Neural cell (in vitro differentiated cells): ENCODE data around the gene MCM9. TPM values are rescaled to one million over a fixed set of nuclear protein-coding genes. Genes with fewer than 3 reads are reported as not detected.

Source experiments
- H2AFZ ChIP-seq: fragments of 200-600, 300-800 bp; sonication (generic), shearing (Covaris generic); 2 replicates; pipeline ENCODE4 v1.6.0; 2014; ENCODE audit warnings: low read depth, mild to moderate bottlenecking, antibody characterized with exemption, low read length, moderate library complexity
- H3F3A ChIP-seq: fragments of 200-600 bp; shearing (Covaris generic); 2 replicates; pipeline ENCODE4 v1.6.1; 2016; ENCODE audit warnings: mild to moderate bottlenecking, moderate library complexity, mixed read lengths, antibody characterized with exemption, low read length; ENCODE audit not compliant: insufficient read depth, poor library complexity, severe bottlenecking
- H3K27ac ChIP-seq: fragments of 200-600, 300-800 bp; sonication (generic), shearing (Covaris generic); 2 replicates; pipeline ENCODE4 v1.5.1; 2014; ENCODE audit warnings: mild to moderate bottlenecking, low read length, moderate library complexity
- H3K27me3 ChIP-seq: fragments of 300-800, 200-600 bp; sonication (generic), shearing (Covaris generic); 2 replicates; pipeline ENCODE4 v1.6.0; 2014; ENCODE audit warnings: mild to moderate bottlenecking, low read depth, low read length, moderate library complexity; ENCODE audit not compliant: insufficient read depth
- H3K36me3 ChIP-seq: fragments of 300-800, 200-600 bp; sonication (generic), shearing (Covaris generic); 2 replicates; pipeline ENCODE4 v1.5.1; 2014; ENCODE audit warnings: mild to moderate bottlenecking, antibody characterized with exemption, low read length, moderate library complexity; ENCODE audit not compliant: insufficient read depth
- H3K4me2 ChIP-seq: fragments of 300-800, 200-600 bp; sonication (generic), shearing (Covaris generic); 2 replicates; pipeline ENCODE4 v1.6.0; 2014; ENCODE audit warnings: mild to moderate bottlenecking, low read length
- H3K4me3 ChIP-seq: fragments of 300-800, 200-600 bp; sonication (generic), shearing (Covaris generic); 2 replicates; pipeline ENCODE4 v1.5.1; 2014; ENCODE audit warnings: mild to moderate bottlenecking, low read length, moderate library complexity
- H3K79me2 ChIP-seq: fragments of 200-600 bp; shearing (Covaris generic); replicated peaks from 2 replicates; pipeline ENCODE4 v1.6.0; 2014; ENCODE audit warnings: mild to moderate bottlenecking, low read length, moderate library complexity; ENCODE audit not compliant: insufficient read depth
- H3K9ac ChIP-seq: fragments of 300-800, 200-600 bp; sonication (generic), shearing (Covaris generic); 2 replicates; pipeline ENCODE4 v1.6.1; 2016; ENCODE audit warnings: mild to moderate bottlenecking, low read length, mixed read lengths
- H3K9me2 ChIP-seq: fragments of 200-600 bp; shearing (Covaris generic); 2 replicates; pipeline ENCODE4 v1.6.1; 2016; ENCODE audit warnings: mild to moderate bottlenecking, low read length, mixed read lengths; ENCODE audit not compliant: insufficient read depth
- H3K9me3 ChIP-seq: fragments of 200-600, 300-800 bp; sonication (generic), shearing (Covaris generic); 2 replicates; pipeline ENCODE4 v1.6.1; 2016; ENCODE audit warnings: mild to moderate bottlenecking, mixed run types, low read length, moderate library complexity, mixed read lengths
- H4K20me1 ChIP-seq: fragments of 200-600 bp; shearing (Covaris generic); 2 replicates; pipeline ENCODE4 v1.6.1; 2016; ENCODE audit warnings: mild to moderate bottlenecking, mixed run types; ENCODE audit not compliant: insufficient read depth
- EP300 ChIP-seq: fragments of 450-650 bp; conservative IDR thresholded peaks from 2 replicates; pipeline ENCODE4 v1.6.1; 2014; ENCODE audit warnings: antibody characterized with exemption, mild to moderate bottlenecking, moderate library complexity; ENCODE audit not compliant: poor library complexity, severe bottlenecking
- EZH2 ChIP-seq: fragments of 200-600, 300-800 bp; shearing (Covaris generic), sonication (generic); IDR thresholded peaks from 2 replicates; pipeline ENCODE4 v1.6.1; 2014; ENCODE audit warnings: antibody characterized with exemption, low read length, borderline replicate concordance, mild to moderate bottlenecking; ENCODE audit not compliant: insufficient read depth, poor library complexity, severe bottlenecking
- MXI1 ChIP-seq: fragments of 450-650 bp; conservative IDR thresholded peaks from 2 replicates; pipeline ENCODE4 v1.6.1; 2014; ENCODE audit warnings: antibody characterized with exemption, mild to moderate bottlenecking; ENCODE audit not compliant: poor library complexity, severe bottlenecking
- POLR2AphosphoS5 ChIP-seq: IDR thresholded peaks from 2 replicates; pipeline ENCODE4 v1.6.1; 2012
- RAD21 ChIP-seq: fragments of 450-650 bp; conservative IDR thresholded peaks from 2 replicates; pipeline ENCODE4 v1.6.1; 2014; ENCODE audit warnings: antibody characterized with exemption, mild to moderate bottlenecking, moderate library complexity
- SMC3 ChIP-seq: fragments of 450-650 bp; conservative IDR thresholded peaks from 2 replicates; pipeline ENCODE4 v1.6.1; 2014; ENCODE audit warnings: antibody characterized with exemption, mild to moderate bottlenecking, moderate library complexity; ENCODE audit not compliant: poor library complexity
- TAF1 ChIP-seq: IDR thresholded peaks from 2 replicates; pipeline ENCODE4 v1.6.1; 2012; ENCODE audit warnings: low read depth
- polyA plus RNA-seq: library from polyadenylated mRNA; depleted of rRNA; stranded (reverse); fragments of >200 nt; gene quantifications from 2 replicates; pipeline ENCODE4 v1.2.3, GENCODE V29; 2014
- TF ChIP-seq, protein P1 (sequence below): fragments of 450-650 bp; IDR thresholded peaks from 2 replicates; pipeline ENCODE4 v1.5.1; 2014; ENCODE audit warnings: antibody characterized with exemption, mild to moderate bottlenecking, moderate library complexity; ENCODE audit not compliant: poor library complexity, severe bottlenecking
- TF ChIP-seq, protein P2 (sequence below): IDR thresholded peaks from 2 replicates; pipeline ENCODE4 v1.6.1; 2012; ENCODE audit warnings: borderline replicate concordance

Gene MCM9
- polyA plus RNA-seq, 1 donor from 2014 or later = 7.8 TPM

- Histone ChIP-seq H3F3A (no peaks in the 10 kb centered on the region), H3K79me2 (no peaks in the 10 kb centered on the region), H3K9me3 (no peaks in the 10 kb centered on the region), H3K4me3 (no peak overlapping the region), H2AFZ (no peak overlapping the region), H4K20me1 (no peaks in the 10 kb centered on the region), H3K27ac (no peak overlapping the region), H3K9me2 (no peaks in the 10 kb centered on the region), H3K9ac (no peak overlapping the region), H3K4me2 (no peak overlapping the region), H3K27me3 (no peaks in the 10 kb centered on the region), H3K36me3 (peaks cover under 1% of the 10 kb centered on the region)
- TF ChIP-seq TAF1 (no peak), MXI1 (no peak), RAD21 (no peak), EP300 (no peak), EZH2 (no peak), POLR2AphosphoS5 (no peak), SMC3 (no peak)
- TF ChIP-seq, protein P1, sequence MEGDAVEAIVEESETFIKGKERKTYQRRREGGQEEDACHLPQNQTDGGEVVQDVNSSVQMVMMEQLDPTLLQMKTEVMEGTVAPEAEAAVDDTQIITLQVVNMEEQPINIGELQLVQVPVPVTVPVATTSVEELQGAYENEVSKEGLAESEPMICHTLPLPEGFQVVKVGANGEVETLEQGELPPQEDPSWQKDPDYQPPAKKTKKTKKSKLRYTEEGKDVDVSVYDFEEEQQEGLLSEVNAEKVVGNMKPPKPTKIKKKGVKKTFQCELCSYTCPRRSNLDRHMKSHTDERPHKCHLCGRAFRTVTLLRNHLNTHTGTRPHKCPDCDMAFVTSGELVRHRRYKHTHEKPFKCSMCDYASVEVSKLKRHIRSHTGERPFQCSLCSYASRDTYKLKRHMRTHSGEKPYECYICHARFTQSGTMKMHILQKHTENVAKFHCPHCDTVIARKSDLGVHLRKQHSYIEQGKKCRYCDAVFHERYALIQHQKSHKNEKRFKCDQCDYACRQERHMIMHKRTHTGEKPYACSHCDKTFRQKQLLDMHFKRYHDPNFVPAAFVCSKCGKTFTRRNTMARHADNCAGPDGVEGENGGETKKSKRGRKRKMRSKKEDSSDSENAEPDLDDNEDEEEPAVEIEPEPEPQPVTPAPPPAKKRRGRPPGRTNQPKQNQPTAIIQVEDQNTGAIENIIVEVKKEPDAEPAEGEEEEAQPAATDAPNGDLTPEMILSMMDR = no peak
- TF ChIP-seq, protein P2, sequence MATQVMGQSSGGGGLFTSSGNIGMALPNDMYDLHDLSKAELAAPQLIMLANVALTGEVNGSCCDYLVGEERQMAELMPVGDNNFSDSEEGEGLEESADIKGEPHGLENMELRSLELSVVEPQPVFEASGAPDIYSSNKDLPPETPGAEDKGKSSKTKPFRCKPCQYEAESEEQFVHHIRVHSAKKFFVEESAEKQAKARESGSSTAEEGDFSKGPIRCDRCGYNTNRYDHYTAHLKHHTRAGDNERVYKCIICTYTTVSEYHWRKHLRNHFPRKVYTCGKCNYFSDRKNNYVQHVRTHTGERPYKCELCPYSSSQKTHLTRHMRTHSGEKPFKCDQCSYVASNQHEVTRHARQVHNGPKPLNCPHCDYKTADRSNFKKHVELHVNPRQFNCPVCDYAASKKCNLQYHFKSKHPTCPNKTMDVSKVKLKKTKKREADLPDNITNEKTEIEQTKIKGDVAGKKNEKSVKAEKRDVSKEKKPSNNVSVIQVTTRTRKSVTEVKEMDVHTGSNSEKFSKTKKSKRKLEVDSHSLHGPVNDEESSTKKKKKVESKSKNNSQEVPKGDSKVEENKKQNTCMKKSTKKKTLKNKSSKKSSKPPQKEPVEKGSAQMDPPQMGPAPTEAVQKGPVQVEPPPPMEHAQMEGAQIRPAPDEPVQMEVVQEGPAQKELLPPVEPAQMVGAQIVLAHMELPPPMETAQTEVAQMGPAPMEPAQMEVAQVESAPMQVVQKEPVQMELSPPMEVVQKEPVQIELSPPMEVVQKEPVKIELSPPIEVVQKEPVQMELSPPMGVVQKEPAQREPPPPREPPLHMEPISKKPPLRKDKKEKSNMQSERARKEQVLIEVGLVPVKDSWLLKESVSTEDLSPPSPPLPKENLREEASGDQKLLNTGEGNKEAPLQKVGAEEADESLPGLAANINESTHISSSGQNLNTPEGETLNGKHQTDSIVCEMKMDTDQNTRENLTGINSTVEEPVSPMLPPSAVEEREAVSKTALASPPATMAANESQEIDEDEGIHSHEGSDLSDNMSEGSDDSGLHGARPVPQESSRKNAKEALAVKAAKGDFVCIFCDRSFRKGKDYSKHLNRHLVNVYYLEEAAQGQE = no peak
Measured at GRCh38 chr6:118917546-118918328, 17.2 kb downstream of the MCM9 start.

DNA sequence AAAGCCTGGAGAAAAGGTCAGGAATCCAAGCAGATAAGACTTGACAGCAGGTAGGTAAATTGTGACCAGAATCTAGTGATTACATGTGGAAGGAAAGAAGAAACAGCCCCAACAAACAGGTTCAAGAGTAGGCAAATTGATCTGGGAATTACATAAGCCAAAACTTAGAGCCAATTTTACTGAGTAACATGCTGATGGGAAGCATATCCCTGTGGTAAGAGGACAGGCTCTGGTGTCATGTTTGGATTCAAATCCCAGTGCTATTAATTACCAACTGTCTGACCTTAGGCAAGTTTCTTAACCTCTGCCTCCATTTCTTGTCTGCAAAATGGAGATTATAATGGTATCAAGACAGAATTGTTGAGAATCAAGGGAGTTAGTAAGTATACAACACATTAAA, 20.4 kb downstream of the MCM9 start:
- no peak overlapping the region for H3K4me2 ChIP-seq
- no peaks in the 10 kb centered on the region for H3K9me3 ChIP-seq
- H3K9ac ChIP-seq = no peak overlapping the region
- no peaks in the 10 kb centered on the region for H4K20me1 ChIP-seq
- no peaks in the 10 kb centered on the region for H3K79me2 ChIP-seq
- H3K36me3 ChIP-seq = peaks cover 10% of the 10 kb centered on the region
- H3K9me2 ChIP-seq = no peaks in the 10 kb centered on the region
- no peak overlapping the region for H3K4me3 ChIP-seq
- no peak overlapping the region for H3K27ac ChIP-seq
- H3F3A ChIP-seq = no peaks in the 10 kb centered on the region
- no peaks in the 10 kb centered on the region for H3K27me3 ChIP-seq
- no peak overlapping the region for H2AFZ ChIP-seq
- TF ChIP-seq MXI1 (no peak), EZH2 (no peak), RAD21 (no peak), SMC3 (no peak), EP300 (no peak), POLR2AphosphoS5 (no peak), TAF1 (no peak)
- TF ChIP-seq, protein P2 = no peak
- TF ChIP-seq, protein P1 = no peak
